A673 (cell line): ENCODE data around the gene MRPL28. TPM values are rescaled to one million over a fixed set of nuclear protein-coding genes. Genes with fewer than 3 reads are reported as not detected.
"Not testable (repeated sequence)": the region's sequence is repeated elsewhere in the genome, so short reads cannot be mapped to it uniquely, and the experiment has no call there.

Experiments used
- BruUV-seq: library from RNA; stranded (reverse); fragments of 400-500 nt; replicated peaks from 2 replicates; lab custom pipeline; 2021; lab: Mats Ljungman, UMichigan
- CTCF ChIA-PET: fragments of 300-600 bp; sonication (Branson Sonifier 250); formaldehyde crosslinking; loops from one replicate; lab custom pipeline; 2022; ENCODE audit warnings: antibody characterized with exemption; lab: Charles Lee
- POLR2A ChIA-PET: fragments of 300-600 bp; sonication (Branson Sonifier 250); formaldehyde crosslinking; loops from one replicate; lab custom pipeline; 2022; ENCODE audit warnings: antibody characterized with exemption; ENCODE audit not compliant: low non-redundant PET; lab: Charles Lee
- DNase-seq: peaks from one replicate; pipeline ENCODE4 v3.0.0-alpha.2; 2015; ENCODE audit warnings: low spot score
- H3K27ac ChIP-seq: fragments of 200-600 bp; sonication (generic); 2 replicates; pipeline ENCODE4 v1.5.1; 2016; ENCODE audit warnings: mixed run types, low read depth, mild to moderate bottlenecking, mixed read lengths, antibody characterized with exemption, low read length; ENCODE audit not compliant: poor library complexity, severe bottlenecking
- H3K27me3 ChIP-seq: fragments of 200-600 bp; sonication (generic); replicated peaks from 2 replicates; pipeline ENCODE4 v1.6.1; 2017; ENCODE audit warnings: mixed run types, low read depth, mild to moderate bottlenecking, mixed read lengths, antibody characterized with exemption, low read length; ENCODE audit not compliant: insufficient read depth, poor library complexity
- H3K36me3 ChIP-seq: fragments of 200-600 bp; sonication (generic); 2 replicates; pipeline ENCODE4 v1.6.1; 2016; ENCODE audit warnings: mixed run types, mild to moderate bottlenecking, mixed read lengths, antibody characterized with exemption, low read length; ENCODE audit not compliant: insufficient read depth, poor library complexity, severe bottlenecking
- H3K4me1 ChIP-seq: fragments of 200-600 bp; sonication (generic); 2 replicates; pipeline ENCODE4 v1.6.1; 2017; ENCODE audit warnings: mixed run types, mild to moderate bottlenecking, mixed read lengths, antibody characterized with exemption, low read length; ENCODE audit not compliant: insufficient read depth, poor library complexity, severe bottlenecking
- H3K4me3 ChIP-seq: fragments of 200-600 bp; sonication (generic); 2 replicates; pipeline ENCODE4 v1.5.1; 2016; ENCODE audit warnings: low read depth, mixed run types, mild to moderate bottlenecking, mixed read lengths, low read length; ENCODE audit not compliant: poor library complexity, severe bottlenecking
- H3K9me3 ChIP-seq: fragments of 200-600 bp; sonication (generic); 2 replicates; pipeline ENCODE4 v1.6.1; 2016; ENCODE audit warnings: mixed run types, low read depth, mild to moderate bottlenecking, mixed read lengths, antibody characterized with exemption, low read length; ENCODE audit not compliant: poor library complexity, severe bottlenecking
- CTCF ChIP-seq: fragments of 300-800, 200-600 bp; sonication (generic); conservative IDR thresholded peaks from 2 replicates; pipeline ENCODE4 v1.5.1; 2017; ENCODE audit warnings: low read depth, mild to moderate bottlenecking, antibody characterized with exemption, low read length, moderate library complexity, mixed read lengths
- EZH2 ChIP-seq: fragments of 200-600 bp; sonication (generic); IDR thresholded peaks from 2 replicates; pipeline ENCODE4 v1.6.1; 2017; ENCODE audit warnings: borderline replicate concordance, low read depth, mild to moderate bottlenecking, mixed read lengths, antibody characterized with exemption, low read length; ENCODE audit not compliant: poor library complexity, severe bottlenecking
- intact Hi-C: fragments of 100-400 bp; cut with micrococcal nuclease; formaldehyde crosslinking; loops from one replicate; pipeline ENCODE4 v1.10.0; 2022; ENCODE audit not compliant: unreplicated experiment
- total RNA-seq: library from RNA; stranded (reverse); gene quantifications from 2 replicates; pipeline ENCODE4 v1.2.3, GENCODE V29; 2021

Gene MRPL28
- total RNA-seq, 1 experiment from 2014 or later: 150 TPM

GRCh38 chr16:379183-379960 lies 9.0 kb upstream of the MRPL28 start:
- H3K27ac ChIP-seq: no peak overlapping the region
- POLR2A ChIA-PET: no interaction called here
- CTCF ChIA-PET: no interaction called here
- H3K9me3 ChIP-seq: no peaks in the 10 kb centered on the region
- DNase-seq: no peak
- no peaks in the 10 kb centered on the region for H3K4me1 ChIP-seq
- H3K4me3 ChIP-seq: no peak overlapping the region
- TF ChIP-seq EZH2 (no peak), CTCF (no peak)
- no TSS peak for BruUV-seq
- intact Hi-C loops: no loop called here
- peaks cover 8% of the 10 kb centered on the region for H3K36me3 ChIP-seq
- no peaks in the 10 kb centered on the region for H3K27me3 ChIP-seq

- Histone ChIP-seq H3K36me3 (peaks cover 8% of the 10 kb centered on the region), H3K27me3 (no peaks in the 10 kb centered on the region), H3K4me1 (no peaks in the 10 kb centered on the region), H3K9me3 (no peaks in the 10 kb centered on the region), H3K27ac (no peak overlapping the region), H3K4me3 (no peak overlapping the region)
- CTCF ChIA-PET: no interaction called here
- POLR2A ChIA-PET: no interaction called here
- BruUV-seq: no TSS peak
- intact Hi-C loops: no loop called here
- no peak for DNase-seq
- TF ChIP-seq CTCF (no peak), EZH2 (no peak)
Measured at GRCh38 chr16:378821-379182, 8.5 kb upstream of the MRPL28 start.

DNA sequence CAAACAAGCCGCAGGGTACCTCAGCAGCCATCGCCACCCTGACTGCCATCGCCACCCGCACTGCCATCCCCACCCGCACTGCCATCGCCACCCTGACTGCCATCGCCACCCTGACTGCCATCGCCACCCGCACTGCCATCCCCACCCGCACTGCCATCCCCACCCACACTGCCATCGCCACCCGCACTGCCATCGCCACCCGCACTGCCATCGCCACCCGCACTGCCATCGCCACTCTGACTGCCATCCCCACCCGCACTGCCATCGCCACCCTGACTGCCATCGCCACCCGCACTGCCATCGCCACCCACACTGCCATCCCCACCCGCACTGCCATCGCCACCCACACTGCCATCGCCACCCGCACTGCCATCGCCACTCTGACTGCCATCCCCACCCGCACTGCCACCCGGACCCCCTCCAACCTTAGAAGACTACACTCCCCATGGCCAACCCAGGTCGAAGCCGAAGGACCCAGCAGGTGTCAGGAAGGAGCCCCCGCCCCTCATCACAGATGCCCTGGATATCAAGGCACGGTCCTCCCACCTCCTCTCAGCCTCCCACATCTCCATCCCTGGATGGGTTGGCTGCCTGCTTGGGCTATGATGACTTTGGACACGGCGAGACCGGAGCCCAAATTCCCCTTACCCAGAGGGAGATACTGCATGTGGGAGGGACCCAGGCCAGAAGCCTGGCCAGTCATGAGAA lies 7.9 kb upstream of the MRPL28 start:
- POLR2A ChIA-PET, BruUV-seq, H3K27me3 ChIP-seq, H3K36me3 ChIP-seq, H3K27ac ChIP-seq, CTCF ChIA-PET, H3K4me3 ChIP-seq, intact Hi-C loops, H3K9me3 ChIP-seq, H3K4me1 ChIP-seq, DNase-seq: not testable (repeated sequence)
